Measurements from ENCODE around the gene ACTN1. TPM values are rescaled to one million over a fixed set of nuclear protein-coding genes. Genes with fewer than 3 reads are reported as not detected.
A peak's percentile ranks its signal among the peaks of the same experiment; 100 is the strongest.

ACTN1 gene
- total RNA-seq, 4 donors from 2014 or later, result 48.1 to 90.4 (median 64.8) TPM

DNA sequence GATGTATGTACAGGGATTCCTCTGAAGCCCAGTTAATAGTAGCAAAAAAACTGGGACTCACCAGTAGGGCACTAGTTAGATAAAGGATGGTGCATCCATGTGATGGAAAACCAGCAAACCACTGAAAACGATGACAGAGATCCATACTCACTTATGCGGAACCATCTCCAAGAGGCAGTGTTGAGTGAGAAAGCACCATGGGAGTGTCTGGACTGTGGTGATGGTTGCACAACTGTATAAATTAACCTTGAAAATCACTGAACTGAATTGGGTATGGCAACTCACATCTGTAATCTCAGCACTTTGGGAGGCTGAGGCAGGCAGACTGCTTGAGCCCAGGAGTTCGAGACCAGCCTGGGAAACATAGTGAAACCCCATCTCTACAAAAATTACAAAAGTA, 132.6 kb downstream of the ACTN1 start:
- WGBS, 2 donors, result 69 to 71% methylated on average over 3 of the region's 3 CpGs
- DNase-seq, result no peak
- no peak overlapping the region for H3K27ac ChIP-seq
- no peaks in the 10 kb centered on the region for H3K27me3 ChIP-seq
- H3K36me3 ChIP-seq, result no peaks in the 10 kb centered on the region
- no peak for TF ChIP-seq CTCF (IDR thresholded peaks at IDR 0.05)
- H3K9me3 ChIP-seq, result no peaks in the 10 kb centered on the region
- H3K4me1 ChIP-seq, result peaks cover 0 to 7% of the 10 kb centered on the region in 2 donors
- H3K4me3 ChIP-seq (replicated peaks in 1 of 3), result no peak overlapping the region
- intact Hi-C loops (cut with DNase I), result no loop called here

- intact Hi-C loops (cut with DNase I), result no loop called here
- no peaks in the 10 kb centered on the region for H3K9me3 ChIP-seq
- H3K27me3 ChIP-seq, result no peaks in the 10 kb centered on the region
- TF ChIP-seq POLR2A (IDR thresholded peaks at IDR 0.05) (no peak), CTCF (IDR thresholded peaks at IDR 0.05) (no peak)
- WGBS, 2 donors, result 29 to 33% methylated on average over 6 of the region's 6 CpGs
- no peak overlapping the region for H3K4me3 ChIP-seq (replicated peaks in 1 of 3)
- no peaks in the 10 kb centered on the region for H3K36me3 ChIP-seq
- H3K4me1 ChIP-seq, result peaks cover 0 to 7% of the 10 kb centered on the region in 2 donors
- DNase-seq, result no peak
- H3K27ac ChIP-seq, result no peak overlapping the region
These were observed 134.9 kb downstream of the ACTN1 start for GRCh38 chr14:68844210-68844545.

DNA sequence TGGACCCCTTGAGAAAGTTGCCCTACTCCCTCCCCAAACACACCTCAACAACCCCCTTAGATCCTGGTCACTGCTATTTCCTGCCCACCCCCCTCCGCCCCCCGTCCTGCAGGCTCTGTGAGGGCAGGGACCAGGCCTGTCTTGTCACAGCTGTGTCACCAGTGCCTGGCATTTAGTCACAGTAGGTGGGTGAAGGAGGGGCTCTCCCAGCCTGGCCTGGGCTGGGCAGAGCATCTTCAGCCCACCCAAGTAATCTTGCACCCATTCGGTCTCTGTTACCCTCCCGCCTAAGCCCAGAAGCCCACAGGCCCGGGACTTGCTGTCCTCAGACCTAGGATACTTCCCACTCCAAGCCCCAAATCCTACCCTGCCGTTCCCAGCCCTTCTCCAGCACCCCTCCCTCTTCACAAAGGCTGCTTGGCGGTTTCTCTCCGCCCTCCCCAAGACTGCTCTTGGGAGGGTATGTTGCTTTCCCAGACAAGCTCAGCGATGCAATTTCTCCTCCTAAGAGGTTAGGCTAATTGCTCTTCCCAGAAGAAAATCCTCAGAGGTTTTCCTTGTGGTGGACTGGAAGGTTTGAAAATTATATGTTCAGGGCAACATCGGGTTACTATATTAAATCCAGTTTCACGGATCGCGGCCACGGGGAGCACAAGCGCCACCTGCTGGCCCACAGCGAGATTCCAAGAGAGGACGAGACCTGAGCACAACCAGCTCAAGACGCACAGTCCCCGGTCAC, 135.5 kb downstream of the ACTN1 start:
- peak; percentile 74 to 81 for DNase-seq
- Histone ChIP-seq H3K27me3 (no peaks in the 10 kb centered on the region), H3K4me1 (peaks cover 0 to 7% of the 10 kb centered on the region in 2 donors), H3K36me3 (no peaks in the 10 kb centered on the region), H3K27ac (no peak overlapping the region), H3K4me3 (replicated peaks in 1 of 3) (no peak overlapping the region), H3K9me3 (no peaks in the 10 kb centered on the region)
- TF ChIP-seq POLR2A (IDR thresholded peaks at IDR 0.05) (no peak), CTCF (IDR thresholded peaks at IDR 0.05) (peak; percentile 67 to 94 (median 72))
- intact Hi-C loops (cut with DNase I), result no loop called here
- WGBS, 2 donors, result 20 to 21% methylated on average over 19 of the region's 19 CpGs

DNA sequence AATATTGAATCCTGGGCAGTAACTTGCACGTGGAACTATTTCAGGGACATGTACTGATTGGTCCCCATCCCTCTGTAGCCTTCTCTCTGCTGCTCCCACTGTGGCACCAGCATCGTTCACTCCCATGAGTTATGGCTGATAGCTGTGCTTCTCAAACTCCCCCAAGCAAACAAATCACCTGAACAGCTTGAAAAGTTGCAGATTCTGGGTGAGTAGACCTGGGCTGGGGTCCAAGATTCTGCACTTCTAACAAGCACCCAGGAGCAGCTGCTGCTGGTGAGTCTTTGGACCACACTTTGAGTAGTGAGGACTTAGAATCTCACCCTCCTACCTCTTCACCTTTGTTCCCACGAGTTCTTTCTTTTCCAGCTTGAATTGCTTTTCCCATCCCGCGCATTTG, 136.8 kb downstream of the ACTN1 start:
- Histone ChIP-seq H3K4me1 (peaks cover 0 to 7% of the 10 kb centered on the region in 2 donors), H3K27ac (no peak overlapping the region), H3K4me3 (replicated peaks in 1 of 3) (no peak overlapping the region), H3K27me3 (no peaks in the 10 kb centered on the region), H3K36me3 (no peaks in the 10 kb centered on the region), H3K9me3 (no peaks in the 10 kb centered on the region)
- DNase-seq, result peak; percentile 87
- TF ChIP-seq CTCF (IDR thresholded peaks at IDR 0.05), result no peak
- intact Hi-C loops (cut with DNase I), result no loop called here
- WGBS, 2 donors, result 27 to 47% methylated on average over 5 of the region's 5 CpGs

DNA sequence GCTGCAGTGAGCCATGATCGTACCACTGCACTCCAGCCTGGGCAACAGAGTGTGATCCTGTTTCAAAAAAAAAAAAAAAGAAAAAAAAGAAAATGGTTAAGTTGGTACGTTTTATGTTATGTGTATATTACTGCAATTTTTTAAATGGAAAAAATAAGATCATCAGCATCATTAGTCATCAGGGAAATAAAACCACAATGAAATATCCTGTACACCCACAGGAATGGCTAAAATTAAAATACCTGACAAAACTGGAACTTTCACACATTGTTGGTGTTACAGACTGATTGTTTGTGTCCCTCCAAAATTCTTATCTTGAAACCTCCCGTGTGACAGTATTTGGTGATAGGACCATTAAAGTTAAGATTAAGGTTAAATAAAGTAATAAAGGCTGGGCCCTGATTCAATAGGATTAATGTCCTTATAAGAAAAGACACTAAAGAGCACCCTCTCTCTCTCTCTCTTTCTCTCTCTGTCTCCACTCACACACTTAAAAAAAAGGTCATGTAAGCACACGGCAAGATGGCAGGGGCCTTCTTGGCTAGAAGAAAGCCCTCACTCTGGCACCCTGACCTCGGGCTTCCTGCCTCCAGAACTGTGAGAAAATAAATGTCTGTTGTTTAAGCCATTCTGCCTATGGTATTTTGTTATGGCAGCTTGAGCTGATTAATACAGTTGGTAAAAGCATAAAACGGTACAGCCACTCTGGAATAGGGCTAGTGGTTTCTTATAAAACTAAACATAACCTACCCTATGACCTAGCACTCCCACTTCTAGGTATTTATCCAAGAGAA, 137.9 kb downstream of the ACTN1 start:
- intact Hi-C loops (cut with DNase I), result no loop called here

More for the DNA sequence above, 137.9 kb downstream of the ACTN1 start:
- WGBS, 2 donors, result 63 to 70% methylated on average over 6 of the region's 6 CpGs
- Histone ChIP-seq H3K36me3 (no peaks in the 10 kb centered on the region), H3K27me3 (no peaks in the 10 kb centered on the region), H3K4me1 (peaks cover 0 to 7% of the 10 kb centered on the region in 2 donors), H3K9me3 (no peaks in the 10 kb centered on the region), H3K4me3 (replicated peaks in 1 of 3) (no peak overlapping the region), H3K27ac (no peak overlapping the region)
- TF ChIP-seq CTCF (IDR thresholded peaks at IDR 0.05), result no peak
- TF ChIP-seq POLR2A (IDR thresholded peaks at IDR 0.05), result no peak
- DNase-seq, result no peak
